H54 (cell line): ENCODE data around the gene SVIL.
A peak's percentile ranks its signal among the peaks of the same experiment; 100 is the strongest.
"Not testable (repeated sequence)": the region's sequence is repeated elsewhere in the genome, so short reads cannot be mapped to it uniquely, and the experiment has no call there.

Source experiments
- DNase-seq: peaks from one replicate; pipeline ENCODE4 v3.0.0; 2011; ENCODE audit warnings: low spot score, mixed read lengths; ENCODE audit not compliant: insufficient read length
- FAIRE-seq: peaks from 3 replicates; lab custom pipeline; 2011; peaks lifted over from hg19 to GRCh38; lab: Jason Lieb, UNC
- POLR2A ChIP-seq: IDR thresholded peaks from 2 replicates; pipeline ENCODE4 v1.6.1; 2011; ENCODE audit warnings: low read depth, mild to moderate bottlenecking, low read length

SVIL gene

GRCh38 chr10:29451946-29452345 lies 182.8 kb downstream of the SVIL start:
- no peak for TF ChIP-seq POLR2A
- DNase-seq (no peak), FAIRE-seq (no peak)

DNA sequence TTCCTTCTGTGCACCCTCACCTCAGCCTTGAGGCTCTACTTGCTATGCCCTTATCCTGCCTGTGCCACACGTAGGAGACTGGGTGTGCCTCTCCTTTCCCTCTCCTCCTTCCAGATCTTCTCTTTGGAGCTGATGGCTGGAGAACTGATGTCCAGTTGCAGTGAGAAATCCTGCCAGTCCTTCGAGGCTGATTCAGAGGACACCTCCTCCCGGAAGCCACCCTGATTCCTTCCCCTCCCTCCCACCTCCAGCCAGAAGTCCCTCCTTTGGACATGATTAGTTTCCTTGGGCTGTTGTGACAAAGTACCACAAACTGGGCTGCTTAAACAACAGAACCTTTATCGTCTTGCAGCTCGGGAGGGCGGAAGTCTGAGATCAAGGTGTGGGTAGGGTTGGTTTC lies 184.4 kb downstream of the SVIL start:
- TF ChIP-seq POLR2A = no peak
- DNase-seq (no peak), FAIRE-seq (no peak)

DNA sequence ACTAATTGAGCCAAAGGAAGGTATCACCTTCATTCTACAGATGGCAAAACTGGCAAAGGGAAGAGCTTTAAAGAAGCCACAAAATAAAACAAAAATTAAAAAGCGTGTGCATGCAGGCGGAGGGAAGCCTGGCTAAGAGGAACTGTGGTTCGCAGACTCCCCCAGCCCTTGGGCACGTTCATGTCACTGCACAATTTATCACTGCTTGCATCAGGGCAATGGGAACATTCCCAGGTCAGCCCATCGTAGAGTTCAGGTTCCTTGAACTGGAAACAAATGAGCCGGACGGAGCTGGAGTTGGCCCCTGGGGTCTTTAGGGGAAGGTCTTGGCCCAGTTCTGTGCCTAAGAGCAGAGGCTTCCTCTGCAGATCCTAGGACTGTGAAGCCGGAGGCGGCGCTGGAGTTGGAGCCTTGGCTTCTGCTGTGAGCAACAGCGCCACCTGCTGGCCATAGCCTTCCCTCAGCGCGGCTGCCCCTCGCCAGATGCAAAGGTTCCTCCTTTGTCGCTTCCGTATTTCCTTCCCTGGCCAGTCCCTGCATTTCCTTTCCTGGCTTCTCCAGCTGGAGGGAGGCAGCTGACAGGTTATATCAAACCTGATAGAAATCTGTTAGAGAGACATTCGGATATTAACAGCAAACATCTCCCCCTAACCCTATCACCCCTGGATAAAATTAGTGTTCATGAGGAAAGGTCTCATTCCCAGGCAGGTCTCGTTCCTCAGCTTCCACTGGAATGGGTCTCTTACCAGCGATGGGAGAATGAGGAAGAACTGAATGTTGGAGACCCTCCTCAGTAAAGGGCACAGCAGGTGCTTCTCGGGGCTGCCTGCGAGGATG lies 185.8 kb downstream of the SVIL start:
- not testable (repeated sequence) for FAIRE-seq
- DNase-seq = peak; percentile 27

DNA sequence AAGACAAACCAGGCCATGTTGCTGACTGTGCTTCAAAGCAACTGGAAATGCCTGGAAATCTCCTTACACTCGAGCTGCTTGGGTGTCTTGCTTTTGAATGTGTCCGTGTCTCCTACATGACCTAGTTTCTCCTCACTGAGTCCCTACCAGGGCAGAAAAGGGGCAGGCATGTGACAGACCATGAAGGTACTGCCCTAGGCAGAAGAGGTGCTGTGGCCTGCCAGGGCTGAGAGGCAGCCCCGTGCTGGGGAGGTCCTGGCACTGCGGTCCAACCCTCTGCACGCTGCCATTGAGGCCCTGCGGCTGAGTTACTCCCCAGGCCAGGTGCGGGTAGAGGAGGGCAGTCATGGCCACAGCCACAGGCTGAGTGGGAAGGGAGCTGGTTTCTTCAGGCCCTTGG lies 186.6 kb downstream of the SVIL start:
- FAIRE-seq (no peak), DNase-seq (no peak)
- TF ChIP-seq POLR2A = no peak

GRCh38 chr10:29446327-29446726 lies 188.4 kb downstream of the SVIL start:
- no peak for TF ChIP-seq POLR2A
- DNase-seq (no peak), FAIRE-seq (no peak)

GRCh38 chr10:29443745-29444523 lies 190.8 kb downstream of the SVIL start:
- no peak for DNase-seq
- no peak for FAIRE-seq
- no peak for TF ChIP-seq POLR2A

DNA sequence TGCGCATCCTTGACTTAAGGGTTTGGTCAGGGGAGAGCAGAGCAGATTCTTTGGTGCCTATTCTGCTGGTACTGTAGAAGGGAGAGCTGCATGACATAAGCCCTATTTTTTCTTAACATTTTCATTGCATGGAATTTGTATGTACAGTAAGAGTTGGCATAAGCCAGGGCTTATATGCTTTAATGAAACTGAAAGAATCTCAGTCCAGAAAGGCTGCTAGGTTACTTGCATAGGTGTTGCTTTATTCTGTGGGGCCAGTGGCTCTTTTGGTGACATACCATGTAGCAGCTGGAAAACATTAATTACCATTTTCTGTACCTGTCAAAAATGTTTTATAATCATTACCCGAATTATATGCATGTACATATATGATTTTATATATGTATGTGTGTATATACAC lies 193.8 kb downstream of the SVIL start:
- no peak for DNase-seq
- no peak for FAIRE-seq
- no peak for TF ChIP-seq POLR2A

DNA sequence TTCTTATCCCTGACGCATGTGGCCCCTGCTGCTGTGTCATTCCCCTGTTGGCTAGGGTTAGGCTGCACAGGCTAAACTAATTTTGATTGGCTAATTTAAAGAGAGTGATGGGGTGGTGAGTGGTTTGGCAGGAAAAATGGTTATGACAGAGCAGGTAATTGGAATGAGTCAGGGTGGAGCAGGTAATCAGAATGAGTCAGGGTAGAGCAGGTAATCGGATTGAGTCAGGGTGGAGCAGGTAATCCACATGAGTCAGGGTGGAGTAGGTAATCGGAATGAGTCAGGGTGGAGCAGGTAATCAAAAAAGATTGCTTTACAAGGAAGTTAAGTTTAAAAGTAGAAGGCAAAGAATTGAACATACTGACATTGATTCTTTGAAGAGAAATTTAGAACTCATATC lies 195.8 kb downstream of the SVIL start:
- DNase-seq, FAIRE-seq: not testable (repeated sequence)

DNA sequence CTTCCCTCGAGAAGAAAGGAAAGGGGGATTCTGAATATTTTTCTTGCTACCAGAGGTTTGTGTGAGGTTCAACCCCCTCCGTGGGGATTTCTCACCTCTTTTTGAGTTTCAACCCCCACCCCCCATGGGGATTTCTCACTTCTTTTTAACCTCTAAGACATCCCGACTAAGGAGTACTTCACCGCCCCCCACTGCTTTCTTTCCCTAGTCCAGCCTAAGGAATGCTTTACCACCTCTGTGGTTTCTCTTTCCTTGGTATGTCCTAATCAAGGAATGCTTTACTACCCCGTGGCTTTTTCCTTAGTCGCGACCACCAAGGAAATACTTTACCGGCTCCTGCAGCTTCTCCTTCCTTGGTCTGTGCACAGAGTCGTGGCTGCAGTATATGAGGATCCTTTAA lies 196.5 kb downstream of the SVIL start:
- DNase-seq (no peak), FAIRE-seq (peak; percentile 87)
- no peak for TF ChIP-seq POLR2A

DNA sequence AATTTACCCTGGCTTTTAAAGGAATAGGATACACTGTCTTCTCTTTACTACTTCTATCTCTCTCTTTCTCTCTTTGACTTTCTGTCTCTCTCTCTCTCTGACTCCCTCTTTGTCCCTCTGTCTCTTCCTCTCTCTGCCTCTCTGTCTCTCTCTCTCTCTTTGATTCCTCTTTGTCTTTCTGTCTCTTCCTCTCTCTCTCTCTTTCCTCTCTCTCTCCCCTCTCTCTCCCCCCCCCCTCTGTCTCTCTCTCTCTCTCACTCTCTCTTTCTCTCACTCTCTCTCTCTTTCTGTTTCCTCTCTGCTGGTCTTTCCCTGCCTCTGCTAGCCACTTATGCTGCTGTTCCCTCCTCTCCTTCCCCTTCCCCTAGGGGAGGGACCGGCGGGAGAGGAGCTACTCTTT lies 196.9 kb downstream of the SVIL start:
- no peak for TF ChIP-seq POLR2A
- FAIRE-seq (no peak), DNase-seq (no peak)

- FAIRE-seq = peak; percentile 92
Observed at GRCh38 chr10:29435809-29436501, 198.8 kb downstream of the SVIL start.

DNA sequence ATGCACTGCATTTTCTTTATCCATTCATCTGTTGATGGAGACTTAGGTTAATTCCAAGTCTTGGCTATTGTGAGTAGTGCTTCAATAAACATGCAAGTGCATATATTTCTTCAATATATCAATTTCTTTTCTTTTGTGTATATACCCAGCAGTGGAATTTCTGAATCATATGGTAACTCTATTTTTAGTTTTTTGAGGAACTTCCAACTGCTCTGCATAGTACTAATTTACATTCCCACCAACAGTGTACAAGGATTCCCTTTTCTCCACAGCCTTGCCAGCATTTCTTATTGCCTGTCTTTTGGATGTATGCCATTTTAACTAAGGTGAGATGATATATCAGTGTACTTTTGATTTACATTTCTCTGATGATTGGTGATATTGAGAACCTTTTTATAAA lies 200.7 kb downstream of the SVIL start:
- no peak for DNase-seq
- no peak for TF ChIP-seq POLR2A
- peak; percentile 23 for FAIRE-seq

More at GRCh38 chr10:29435809-29436501, 198.8 kb downstream of the SVIL start:
- no peak for DNase-seq
- TF ChIP-seq POLR2A = no peak

GRCh38 chr10:29431711-29432110 lies 203.1 kb downstream of the SVIL start:
- FAIRE-seq (no peak), DNase-seq (no peak)
- no peak for TF ChIP-seq POLR2A

DNA sequence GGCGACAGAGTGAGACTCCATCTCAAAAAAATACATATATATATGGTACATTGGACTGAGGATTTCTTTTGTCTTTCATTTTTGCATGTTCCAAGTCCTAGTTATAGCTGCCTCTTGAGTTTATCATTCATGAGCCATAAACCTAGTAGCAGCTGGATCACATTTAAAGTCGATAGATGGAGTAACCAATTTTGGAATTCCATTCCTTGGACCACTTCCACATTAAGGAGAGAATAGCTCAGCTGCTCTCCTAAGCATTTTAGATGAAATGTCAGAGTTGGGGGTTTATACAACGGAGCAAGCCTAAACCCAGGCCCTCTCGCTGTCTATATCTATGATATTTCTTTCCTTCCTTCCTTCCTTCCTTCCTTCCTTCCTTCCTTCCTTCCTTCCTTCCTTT lies 204.7 kb downstream of the SVIL start:
- no peak for DNase-seq
- no peak for TF ChIP-seq POLR2A
- no peak for FAIRE-seq
